ENCODE results near the gene GBX2. TPM values are rescaled to one million over a fixed set of nuclear protein-coding genes. Genes with fewer than 3 reads are reported as not detected.

GBX2 gene
- total RNA-seq, 1 donor from 2014 or later = not detected

- peaks cover 49% of the 10 kb centered on the region for H3K27me3 Mint-ChIP-seq (ENCODE audit: low read depth)
- H3K4me1 Mint-ChIP-seq (ENCODE audit: low read depth) = peaks cover 4% of the 10 kb centered on the region
- H3K9me3 Mint-ChIP-seq = no peaks in the 10 kb centered on the region
- no peak for DNase-seq (ENCODE audit: low spot score)
- H3K4me3 Mint-ChIP-seq (ENCODE audit: low read depth) = no peak overlapping the region
- intact Hi-C loops (cut with micrococcal nuclease) = loop anchor here (5.0 kb wide), 1 partner anchor 507 kb away; no protein-coding TSS in a partner anchor
- H3K36me3 Mint-ChIP-seq (ENCODE audit: low read depth) = no peaks in the 10 kb centered on the region
- H3K27ac Mint-ChIP-seq = no peak overlapping the region
Measured at GRCh38 chr2:236178890-236179235, 10.7 kb upstream of the GBX2 start.

GRCh38 chr2:236177967-236178889 lies 10.0 kb upstream of the GBX2 start:
- peak overlapping the region; percentile 30 for H3K4me3 Mint-ChIP-seq (ENCODE audit: low read depth)
- H3K4me1 Mint-ChIP-seq (ENCODE audit: low read depth) = peaks cover 4% of the 10 kb centered on the region
- no peaks in the 10 kb centered on the region for H3K36me3 Mint-ChIP-seq (ENCODE audit: low read depth)
- DNase-seq (ENCODE audit: low spot score) = no peak
- intact Hi-C loops (cut with micrococcal nuclease) = loop anchor here (5.0 kb wide), 1 partner anchor 506 kb away; no protein-coding TSS in a partner anchor
- no peak overlapping the region for H3K27ac Mint-ChIP-seq
- H3K27me3 Mint-ChIP-seq (ENCODE audit: low read depth) = peaks cover 53% of the 10 kb centered on the region
- no peaks in the 10 kb centered on the region for H3K9me3 Mint-ChIP-seq

GRCh38 chr2:236177604-236177966 lies 9.4 kb upstream of the GBX2 start:
- no peak overlapping the region for H3K27ac Mint-ChIP-seq
- H3K9me3 Mint-ChIP-seq = no peaks in the 10 kb centered on the region
- H3K36me3 Mint-ChIP-seq (ENCODE audit: low read depth) = no peaks in the 10 kb centered on the region
- DNase-seq (ENCODE audit: low spot score) = no peak
- intact Hi-C loops (cut with micrococcal nuclease) = loop anchor here (5.0 kb wide), 1 partner anchor 505 kb away; no protein-coding TSS in a partner anchor
- H3K27me3 Mint-ChIP-seq (ENCODE audit: low read depth) = peaks cover 56% of the 10 kb centered on the region
- H3K4me1 Mint-ChIP-seq (ENCODE audit: low read depth) = peaks cover 4% of the 10 kb centered on the region
- H3K4me3 Mint-ChIP-seq (ENCODE audit: low read depth) = no peak overlapping the region

GRCh38 chr2:236176951-236177350 lies 8.8 kb upstream of the GBX2 start:
- DNase-seq (ENCODE audit: low spot score) = no peak
- H3K4me1 Mint-ChIP-seq (ENCODE audit: low read depth) = peaks cover 4% of the 10 kb centered on the region
- no peak overlapping the region for H3K4me3 Mint-ChIP-seq (ENCODE audit: low read depth)
- no peak overlapping the region for H3K27ac Mint-ChIP-seq
- peaks cover 61% of the 10 kb centered on the region for H3K27me3 Mint-ChIP-seq (ENCODE audit: low read depth)
- intact Hi-C loops (cut with micrococcal nuclease) = loop anchor here (5.0 kb wide), 1 partner anchor 505 kb away; no protein-coding TSS in a partner anchor
- H3K9me3 Mint-ChIP-seq = no peaks in the 10 kb centered on the region
- H3K36me3 Mint-ChIP-seq (ENCODE audit: low read depth) = no peaks in the 10 kb centered on the region

GRCh38 chr2:236176417-236176816 lies 8.2 kb upstream of the GBX2 start:
- Mint-ChIP-seq H3K4me3 (ENCODE audit: low read depth) (no peak overlapping the region), H3K27ac (no peak overlapping the region), H3K36me3 (ENCODE audit: low read depth) (no peaks in the 10 kb centered on the region), H3K4me1 (ENCODE audit: low read depth) (peaks cover 4% of the 10 kb centered on the region), H3K27me3 (ENCODE audit: low read depth) (peaks cover 66% of the 10 kb centered on the region), H3K9me3 (no peaks in the 10 kb centered on the region)
- intact Hi-C loops (cut with micrococcal nuclease) = loop anchor here (5.0 kb wide), 1 partner anchor 504 kb away; no protein-coding TSS in a partner anchor
- DNase-seq (ENCODE audit: low spot score) = no peak

GRCh38 chr2:236175548-236176150 lies 7.5 kb upstream of the GBX2 start:
- intact Hi-C loops (cut with micrococcal nuclease) = loop anchor here (5.0 kb wide), 1 partner anchor 503 kb away; no protein-coding TSS in a partner anchor
- H3K9me3 Mint-ChIP-seq = no peaks in the 10 kb centered on the region
- peaks cover 4% of the 10 kb centered on the region for H3K4me1 Mint-ChIP-seq (ENCODE audit: low read depth)
- DNase-seq (ENCODE audit: low spot score) = no peak
- H3K27ac Mint-ChIP-seq = no peak overlapping the region
- H3K27me3 Mint-ChIP-seq (ENCODE audit: low read depth) = peaks cover 70% of the 10 kb centered on the region
- H3K4me3 Mint-ChIP-seq (ENCODE audit: low read depth) = no peak overlapping the region
- H3K36me3 Mint-ChIP-seq (ENCODE audit: low read depth) = no peaks in the 10 kb centered on the region

- intact Hi-C loops (cut with micrococcal nuclease) = loop anchor here (5.0 kb wide), 1 partner anchor 63 kb away; no protein-coding TSS in a partner anchor
- H3K4me3 Mint-ChIP-seq (ENCODE audit: low read depth) = no peak overlapping the region
- H3K4me1 Mint-ChIP-seq (ENCODE audit: low read depth) = peaks cover 4% of the 10 kb centered on the region
- H3K27me3 Mint-ChIP-seq (ENCODE audit: low read depth) = peaks cover 74% of the 10 kb centered on the region
- H3K36me3 Mint-ChIP-seq (ENCODE audit: low read depth) = no peaks in the 10 kb centered on the region
- DNase-seq (ENCODE audit: low spot score) = no peak
- H3K27ac Mint-ChIP-seq = no peak overlapping the region
- H3K9me3 Mint-ChIP-seq = no peaks in the 10 kb centered on the region
Measured at GRCh38 chr2:236173729-236174607, 5.8 kb upstream of the GBX2 start.

- no peaks in the 10 kb centered on the region for H3K9me3 Mint-ChIP-seq
- no peak overlapping the region for H3K4me3 Mint-ChIP-seq (ENCODE audit: low read depth)
- intact Hi-C loops (cut with micrococcal nuclease) = loop anchor here (5.0 kb wide), 1 partner anchor 64 kb away; no protein-coding TSS in a partner anchor
Measured at GRCh38 chr2:236173036-236173728, 5.0 kb upstream of the GBX2 start.

GRCh38 chr2:236172255-236173035 lies 4.3 kb upstream of the GBX2 start:
- Mint-ChIP-seq H3K27ac (no peak overlapping the region), H3K4me1 (ENCODE audit: low read depth) (no peaks in the 10 kb centered on the region), H3K9me3 (no peaks in the 10 kb centered on the region), H3K4me3 (ENCODE audit: low read depth) (no peak overlapping the region), H3K36me3 (ENCODE audit: low read depth) (no peaks in the 10 kb centered on the region), H3K27me3 (ENCODE audit: low read depth) (peaks cover 69% of the 10 kb centered on the region)
- intact Hi-C loops (cut with micrococcal nuclease) = loop anchor here (5.0 kb wide), 1 partner anchor 65 kb away; no protein-coding TSS in a partner anchor
- DNase-seq (ENCODE audit: low spot score) = no peak

More at GRCh38 chr2:236173036-236173728, 5.0 kb upstream of the GBX2 start:
- peaks cover 70% of the 10 kb centered on the region for H3K27me3 Mint-ChIP-seq (ENCODE audit: low read depth)
- H3K4me1 Mint-ChIP-seq (ENCODE audit: low read depth) = peaks cover under 1% of the 10 kb centered on the region
- DNase-seq (ENCODE audit: low spot score) = no peak
- no peaks in the 10 kb centered on the region for H3K36me3 Mint-ChIP-seq (ENCODE audit: low read depth)
- no peak overlapping the region for H3K27ac Mint-ChIP-seq

GRCh38 chr2:236171680-236172254 lies 3.6 kb upstream of the GBX2 start:
- peaks cover 69% of the 10 kb centered on the region for H3K27me3 Mint-ChIP-seq (ENCODE audit: low read depth)
- no peaks in the 10 kb centered on the region for H3K4me1 Mint-ChIP-seq (ENCODE audit: low read depth)
- H3K36me3 Mint-ChIP-seq (ENCODE audit: low read depth) = no peaks in the 10 kb centered on the region
- H3K4me3 Mint-ChIP-seq (ENCODE audit: low read depth) = no peak overlapping the region
- intact Hi-C loops (cut with micrococcal nuclease) = loop anchor here (5.0 kb wide), 1 partner anchor 66 kb away; no protein-coding TSS in a partner anchor
- H3K9me3 Mint-ChIP-seq = no peaks in the 10 kb centered on the region
- no peak for DNase-seq (ENCODE audit: low spot score)
- no peak overlapping the region for H3K27ac Mint-ChIP-seq

GRCh38 chr2:236171181-236171679 lies 3.0 kb upstream of the GBX2 start:
- intact Hi-C loops (cut with micrococcal nuclease) = loop anchor here (5.0 kb wide), 1 partner anchor 66 kb away; no protein-coding TSS in a partner anchor
- H3K9me3 Mint-ChIP-seq = no peaks in the 10 kb centered on the region
- H3K27ac Mint-ChIP-seq = no peak overlapping the region
- no peaks in the 10 kb centered on the region for H3K36me3 Mint-ChIP-seq (ENCODE audit: low read depth)
- H3K27me3 Mint-ChIP-seq (ENCODE audit: low read depth) = peaks cover 71% of the 10 kb centered on the region
- DNase-seq (ENCODE audit: low spot score) = no peak
- H3K4me1 Mint-ChIP-seq (ENCODE audit: low read depth) = no peaks in the 10 kb centered on the region
- H3K4me3 Mint-ChIP-seq (ENCODE audit: low read depth) = no peak overlapping the region
